HG03460 (cell line): ENCODE measurements around the gene ASB18.

Experiments
- ATAC-seq: cut with Tn5 transposase; IDR thresholded peaks from one replicate; pipeline ENCODE4 v1.9.1; 2021; ENCODE audit not compliant: unreplicated experiment

The ASB18 gene

DNA sequence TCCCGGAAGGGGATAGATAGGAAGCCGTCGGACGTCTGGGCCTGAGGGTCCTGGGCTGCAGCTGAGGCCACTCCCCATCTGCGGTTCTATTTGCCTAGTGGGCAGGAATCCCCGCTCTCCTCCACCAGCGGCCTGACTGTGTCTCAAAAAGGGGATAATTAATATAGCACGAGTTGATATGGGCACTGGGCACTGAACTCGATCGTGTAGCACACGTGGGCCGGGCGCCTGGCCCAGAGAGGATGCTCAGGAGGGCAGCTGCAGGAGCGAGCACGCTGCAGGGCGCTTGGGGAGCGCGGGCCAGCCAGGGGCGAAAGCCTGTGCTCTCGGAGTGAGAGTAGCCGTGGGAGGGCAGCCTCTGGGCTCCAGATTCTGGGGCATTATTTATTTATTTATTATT lies 87.3 kb downstream of the ASB18 start:
- no peak for ATAC-seq

DNA sequence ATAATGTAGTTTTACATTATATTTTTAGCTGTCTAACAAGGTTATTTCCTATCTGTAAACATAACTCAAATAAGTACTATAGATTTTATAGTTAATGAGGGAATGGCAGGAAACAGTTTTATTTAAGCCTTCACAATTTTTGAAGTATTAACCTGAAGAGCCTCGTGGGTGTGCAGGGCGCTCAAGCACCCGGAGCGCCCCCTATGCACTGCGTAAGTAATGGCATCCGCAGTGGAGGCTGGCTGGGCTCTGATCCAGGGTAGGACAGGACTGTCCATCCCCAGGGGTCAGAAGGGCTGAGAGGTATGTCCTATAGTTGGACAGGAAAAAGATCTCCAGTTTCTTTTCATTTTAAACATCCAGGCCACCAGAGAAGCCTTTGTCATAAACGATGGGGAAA lies 87.8 kb downstream of the ASB18 start:
- no peak for ATAC-seq

DNA sequence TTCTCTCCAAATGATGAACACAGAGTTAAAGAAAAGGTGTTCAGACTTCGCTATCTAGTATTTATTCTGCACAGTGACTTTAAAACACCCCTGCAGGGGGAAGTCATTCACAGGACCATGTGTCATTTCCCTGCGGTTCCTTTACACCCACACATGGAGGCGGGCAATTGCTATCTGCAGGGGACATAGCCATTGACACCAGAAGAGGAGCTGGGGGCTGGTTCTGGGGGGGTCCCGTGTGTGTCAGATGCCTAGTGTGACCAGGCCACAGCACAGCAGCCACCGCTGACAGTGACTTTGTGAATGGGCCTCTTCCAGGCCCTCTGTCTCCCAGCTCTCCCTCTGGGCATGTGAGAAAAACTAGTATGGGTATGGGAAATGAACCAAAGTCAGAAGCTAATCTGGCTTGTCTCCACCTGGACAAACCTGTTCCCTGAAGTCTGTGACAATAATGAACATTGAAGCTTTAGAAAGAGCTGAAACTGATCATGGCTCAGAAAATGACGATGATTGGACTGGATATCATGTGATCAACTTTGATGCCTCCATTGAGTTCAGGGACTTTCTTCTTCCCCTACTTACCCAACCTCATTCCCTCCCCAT lies 88.6 kb downstream of the ASB18 start:
- ATAC-seq, result no peak

DNA sequence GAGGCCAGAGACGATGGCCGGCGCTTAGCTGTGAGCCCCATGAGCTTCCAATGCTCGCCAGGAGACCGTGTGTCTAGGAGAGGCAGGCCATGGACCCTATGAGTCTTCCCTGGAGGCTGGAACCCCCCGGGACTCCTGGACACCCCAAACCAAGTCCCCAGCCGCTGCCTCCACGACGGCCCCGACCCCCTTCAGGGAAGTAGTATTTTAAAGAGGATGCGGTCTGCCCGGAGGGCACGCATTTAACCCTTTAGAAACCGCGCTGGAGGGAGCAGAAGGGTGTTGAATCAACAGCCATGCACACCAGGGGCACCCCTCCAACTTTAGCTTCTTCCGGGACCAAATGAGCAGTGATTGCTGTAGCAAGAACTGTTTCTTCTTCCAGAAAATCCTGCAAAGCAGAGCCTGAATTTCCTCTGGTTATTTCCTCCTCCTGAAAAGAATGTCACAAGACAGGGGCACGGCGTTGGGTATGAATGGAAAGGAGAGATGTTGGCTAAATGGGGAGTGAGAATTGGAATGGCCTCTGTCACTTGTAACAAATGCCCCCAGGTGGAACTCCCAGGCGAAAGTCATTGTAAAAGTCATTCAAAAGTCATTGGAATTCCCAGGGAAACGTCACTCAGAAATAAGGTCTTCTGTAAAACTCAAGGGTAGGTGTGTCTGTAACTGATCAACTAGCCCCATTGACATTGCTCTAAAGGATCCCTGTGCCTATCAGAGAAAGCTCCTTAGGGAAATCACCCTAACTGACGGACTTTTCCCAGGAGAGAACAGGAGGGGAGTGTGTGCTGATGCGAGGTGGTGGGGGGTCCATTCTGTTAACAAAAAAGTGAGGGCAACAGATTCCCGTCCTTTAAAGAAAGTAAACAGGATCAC lies 90.2 kb downstream of the ASB18 start:
- no peak for ATAC-seq

DNA sequence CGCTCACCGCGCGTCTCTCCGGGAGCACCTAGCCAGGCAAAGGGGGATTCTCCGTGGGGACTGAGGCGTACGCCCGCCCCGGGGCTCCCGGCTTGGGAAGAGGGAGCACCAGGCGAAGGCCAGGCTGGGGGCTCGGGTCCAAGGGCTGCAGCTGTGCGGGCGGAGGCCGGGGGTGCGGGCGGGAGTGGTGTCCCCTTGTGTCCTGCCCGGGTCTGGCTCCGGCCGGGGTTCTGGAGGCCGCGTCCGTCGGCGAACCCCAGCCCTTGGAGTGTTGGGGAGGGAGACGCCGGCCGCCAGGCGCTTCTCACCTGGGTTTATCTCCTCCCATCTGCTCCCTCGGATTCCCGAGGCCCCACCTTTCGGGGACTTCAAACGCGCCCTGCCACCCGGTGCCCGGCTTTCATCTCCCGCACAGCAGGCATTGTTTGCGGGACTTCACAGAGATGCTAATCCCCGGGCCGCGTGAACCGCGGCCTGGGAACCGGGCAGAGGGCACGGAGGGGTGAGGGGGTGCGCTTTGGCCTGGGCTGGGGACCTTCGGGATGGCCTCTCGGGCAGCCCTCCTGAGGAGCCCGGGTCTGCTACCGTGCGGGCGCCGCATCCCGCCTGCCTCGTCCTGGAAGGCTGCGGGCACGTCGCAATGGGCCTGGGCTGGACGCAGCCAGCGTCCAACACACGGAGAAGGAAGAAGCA lies 91.0 kb downstream of the ASB18 start:
- no peak for ATAC-seq

DNA sequence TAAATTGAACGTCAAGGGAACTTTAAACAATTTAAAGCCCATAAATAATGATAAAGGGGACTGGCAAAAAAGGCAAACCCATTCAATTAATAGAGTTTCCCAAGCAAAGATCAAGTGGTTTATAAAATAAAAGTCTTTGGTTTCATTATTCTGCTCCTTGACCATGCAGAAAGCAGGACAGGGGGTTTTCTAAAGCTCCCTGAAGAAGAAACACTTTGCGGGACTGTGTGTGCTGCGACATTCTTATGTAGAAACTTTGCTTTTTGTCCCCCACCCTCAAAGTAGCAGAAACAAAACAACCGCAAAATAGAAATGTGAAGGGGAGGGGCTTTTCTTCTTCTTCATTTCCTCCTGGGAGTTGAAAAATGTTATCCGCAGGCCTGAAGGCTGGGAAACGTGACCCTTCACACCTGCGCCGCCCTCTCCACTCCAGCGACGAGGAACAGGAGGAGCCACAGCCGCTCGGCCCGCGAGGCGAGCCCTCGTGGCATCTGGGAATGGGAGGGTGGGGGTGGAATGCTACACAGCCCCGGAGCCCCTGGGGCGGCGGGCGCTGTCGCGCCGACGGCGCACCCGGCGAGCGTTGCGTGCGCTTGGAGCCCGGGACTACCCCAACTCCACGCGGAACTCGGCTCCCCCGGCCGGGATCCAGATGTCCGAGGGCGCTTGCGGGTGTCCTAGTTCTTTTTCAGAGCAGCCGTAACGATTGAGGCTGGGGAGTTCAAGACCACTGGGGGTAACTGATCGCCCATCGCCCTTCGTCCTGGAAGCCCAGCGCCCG lies 91.8 kb downstream of the ASB18 start:
- ATAC-seq, result no peak

DNA sequence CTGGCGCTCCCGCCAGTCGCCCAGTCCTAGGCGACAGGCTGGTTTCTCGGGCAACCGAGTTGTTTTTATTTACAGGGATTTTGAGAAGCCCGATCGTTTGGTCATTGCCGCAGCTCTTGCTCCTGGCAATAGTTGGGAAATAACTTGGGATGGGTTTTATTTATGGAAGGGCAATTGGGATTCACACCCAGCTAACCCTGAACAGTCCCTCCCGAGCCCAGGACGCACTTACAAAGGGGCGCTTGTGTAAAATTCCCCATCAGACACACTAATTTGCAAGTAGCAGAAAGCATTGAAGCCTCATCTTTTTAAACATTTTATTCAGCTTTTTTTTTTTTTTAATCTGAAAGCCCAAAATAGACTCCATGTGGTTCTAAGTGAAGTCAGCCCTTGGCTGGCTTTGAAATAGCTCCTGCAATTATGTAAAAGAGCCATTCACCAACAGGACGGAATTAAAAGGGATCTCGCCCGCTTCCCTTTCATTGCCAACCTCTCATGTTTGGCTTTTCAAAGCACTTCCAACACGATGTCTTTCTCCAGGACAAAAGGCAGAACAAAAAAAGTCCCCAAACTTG lies 92.4 kb downstream of the ASB18 start:
- no peak for ATAC-seq

DNA sequence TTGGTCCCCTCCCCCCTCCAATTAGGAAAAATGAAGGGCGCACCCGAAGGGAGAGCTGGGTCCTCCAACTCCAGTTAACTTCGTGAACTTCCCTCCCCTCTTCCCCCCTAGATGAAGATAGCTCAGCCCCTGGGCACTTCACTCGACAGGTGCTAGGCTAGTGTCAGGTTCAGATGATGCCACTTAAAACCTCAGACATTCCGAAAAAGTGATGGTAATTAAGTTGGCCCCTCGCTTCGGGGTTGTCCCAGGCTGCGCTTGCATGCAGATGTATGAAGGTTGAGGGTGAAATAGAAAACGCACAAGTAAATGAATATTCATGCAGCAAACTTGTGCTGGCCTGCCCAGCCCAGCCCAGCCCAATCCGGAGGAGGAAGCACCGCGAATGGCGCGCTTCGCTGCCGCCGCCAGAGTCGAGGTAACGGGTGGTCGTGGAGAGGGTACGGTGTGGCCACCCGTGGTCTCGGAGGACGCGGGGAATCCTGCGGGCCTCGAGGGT lies 93.0 kb downstream of the ASB18 start:
- no peak for ATAC-seq

DNA sequence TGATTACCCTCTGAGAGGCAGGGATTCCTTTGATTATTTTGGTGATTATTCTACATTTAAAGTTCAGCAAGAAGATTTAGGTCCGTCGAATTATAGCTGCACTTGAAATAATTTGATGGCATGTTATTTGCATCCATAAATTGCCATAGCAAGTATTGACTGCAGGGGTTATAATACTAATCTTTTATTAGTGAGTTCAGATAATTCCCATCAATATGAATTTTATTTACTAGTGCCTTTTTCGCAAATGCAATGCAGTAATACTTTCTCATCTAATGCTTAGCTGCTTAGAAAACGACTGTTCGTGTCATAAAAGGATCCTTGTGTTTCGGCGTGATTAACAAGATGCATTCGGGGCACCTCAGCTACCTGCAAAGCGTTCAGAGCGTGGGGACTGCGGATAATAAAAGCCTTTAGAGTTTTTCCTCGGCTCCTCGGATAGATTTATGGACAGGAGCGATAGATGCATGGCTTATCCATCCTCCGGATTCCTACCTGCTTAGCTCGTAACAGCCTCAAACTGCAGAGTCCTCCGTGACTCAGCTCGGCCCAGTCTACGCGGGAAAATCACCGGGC lies 93.5 kb downstream of the ASB18 start:
- no peak for ATAC-seq

DNA sequence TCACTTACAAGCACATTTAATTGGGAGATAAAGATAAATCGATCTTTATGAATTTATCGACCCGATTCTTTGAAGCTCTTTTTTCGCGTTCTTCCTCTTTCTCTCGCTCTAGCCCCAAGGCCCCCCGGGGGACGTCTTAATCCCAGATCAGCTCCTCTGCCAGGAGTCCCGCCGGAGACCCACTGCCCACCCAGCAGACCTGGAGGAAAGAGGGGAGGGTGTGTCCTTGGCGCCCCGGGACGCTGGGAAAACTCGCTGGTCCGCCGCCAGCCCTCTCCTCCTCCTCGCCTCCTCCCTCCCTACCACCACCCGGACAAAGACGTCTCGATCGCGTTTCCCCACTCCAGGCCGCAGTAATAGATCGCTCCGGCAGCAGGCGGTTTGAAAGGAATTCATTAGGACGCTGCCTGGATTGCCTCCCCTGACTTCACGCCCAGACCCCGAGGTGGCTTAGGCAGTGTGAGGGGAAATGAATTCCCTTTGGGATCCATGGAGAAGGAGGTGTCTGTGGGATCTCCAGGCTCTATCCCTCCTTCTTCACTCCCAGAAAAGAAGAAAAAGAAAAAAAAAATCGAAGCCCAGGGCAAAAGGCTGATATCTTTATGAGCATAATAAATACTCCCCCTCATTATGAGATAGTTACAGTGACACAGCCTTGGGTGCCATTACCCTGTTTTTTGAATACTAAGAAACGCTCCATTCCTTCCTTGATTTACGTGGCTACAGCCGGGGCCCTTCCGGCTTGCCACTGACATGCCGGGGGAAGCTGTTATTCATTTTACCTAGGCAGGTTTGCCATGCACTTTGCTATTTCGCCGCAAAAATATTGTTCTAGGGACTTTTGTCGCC lies 94.2 kb downstream of the ASB18 start:
- no peak for ATAC-seq

DNA sequence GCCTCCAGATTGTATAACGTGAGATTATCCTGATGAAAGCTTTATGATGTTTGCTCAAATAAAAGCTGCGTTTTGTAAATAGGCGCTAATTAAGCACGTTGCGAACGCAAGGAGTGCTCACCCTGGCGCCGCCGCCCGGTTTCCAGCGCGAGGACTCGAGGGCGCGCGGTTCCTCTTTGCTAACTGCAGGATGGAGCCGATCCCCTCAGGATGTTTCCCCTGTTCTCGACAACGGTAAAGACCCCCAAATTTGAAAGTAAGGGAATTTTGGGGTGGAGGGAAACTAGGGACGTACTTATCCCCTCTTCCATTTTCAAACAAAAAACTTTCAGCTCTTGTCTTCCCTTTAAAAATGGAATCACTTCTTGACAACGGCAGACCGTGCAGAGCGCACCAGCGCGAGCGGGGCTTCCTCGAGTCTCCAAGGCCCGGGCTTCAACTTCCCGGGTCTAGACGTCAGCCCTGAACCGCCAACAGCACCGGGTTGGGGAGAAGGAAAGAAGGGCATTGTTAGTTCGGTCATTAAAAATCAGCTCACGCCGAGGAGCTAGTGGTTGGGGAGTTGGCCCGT lies 95.0 kb downstream of the ASB18 start:
- ATAC-seq, result no peak

DNA sequence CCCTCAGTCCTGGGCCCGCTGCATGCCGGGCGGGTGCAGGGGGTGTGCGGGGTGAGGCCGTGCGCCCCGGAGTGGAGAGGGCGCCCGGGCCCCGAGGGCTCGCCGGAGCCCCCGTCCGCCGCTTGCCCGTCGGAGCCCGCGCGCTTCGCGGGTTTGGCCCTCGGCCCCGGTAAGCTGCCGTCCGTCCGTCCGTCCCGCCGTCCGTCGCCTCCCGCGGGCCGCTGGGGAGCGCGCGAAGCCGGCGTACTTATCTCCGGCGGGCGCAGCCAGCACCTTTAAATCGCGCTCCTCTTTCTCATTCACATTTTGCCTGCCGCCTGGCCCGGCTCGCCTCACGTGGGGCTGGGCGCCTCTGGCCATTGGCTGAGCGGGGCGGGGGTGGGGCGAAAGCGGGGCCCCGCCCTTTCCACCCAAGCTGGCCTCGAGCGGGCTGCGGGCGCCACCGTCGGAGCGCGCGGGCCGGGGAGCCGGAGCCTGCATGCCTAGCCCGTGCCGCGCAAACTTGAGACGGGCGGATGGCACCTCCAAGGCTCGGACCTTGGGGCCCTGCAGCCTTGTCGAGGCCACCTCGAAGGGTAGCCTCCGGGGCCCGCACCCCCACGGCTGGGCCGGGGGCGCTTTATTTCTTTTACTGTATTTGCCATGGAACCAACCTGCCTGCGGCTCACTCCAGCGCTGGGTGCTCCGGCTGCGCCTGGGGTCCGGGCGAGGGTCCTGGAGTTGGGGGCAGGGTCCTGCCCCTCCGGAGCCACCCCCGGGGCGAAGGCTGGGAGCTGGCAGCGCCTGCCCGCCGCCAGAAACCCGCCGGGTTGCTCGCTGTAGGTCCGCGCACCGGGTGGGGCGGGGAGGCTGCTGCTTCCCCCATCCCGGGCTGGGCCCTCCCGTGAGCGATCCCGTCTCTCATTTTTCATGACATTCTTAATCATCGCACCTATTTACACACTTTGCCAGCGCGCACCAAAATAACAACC lies 95.8 kb downstream of the ASB18 start, which contains the start of gene GBX2:
Gene GBX2 (minus strand): TSS at position 277 of the 971 bp plus-strand sequence. CDS start 415 bp downstream, outside the sequence.
- ATAC-seq, result no peak

DNA sequence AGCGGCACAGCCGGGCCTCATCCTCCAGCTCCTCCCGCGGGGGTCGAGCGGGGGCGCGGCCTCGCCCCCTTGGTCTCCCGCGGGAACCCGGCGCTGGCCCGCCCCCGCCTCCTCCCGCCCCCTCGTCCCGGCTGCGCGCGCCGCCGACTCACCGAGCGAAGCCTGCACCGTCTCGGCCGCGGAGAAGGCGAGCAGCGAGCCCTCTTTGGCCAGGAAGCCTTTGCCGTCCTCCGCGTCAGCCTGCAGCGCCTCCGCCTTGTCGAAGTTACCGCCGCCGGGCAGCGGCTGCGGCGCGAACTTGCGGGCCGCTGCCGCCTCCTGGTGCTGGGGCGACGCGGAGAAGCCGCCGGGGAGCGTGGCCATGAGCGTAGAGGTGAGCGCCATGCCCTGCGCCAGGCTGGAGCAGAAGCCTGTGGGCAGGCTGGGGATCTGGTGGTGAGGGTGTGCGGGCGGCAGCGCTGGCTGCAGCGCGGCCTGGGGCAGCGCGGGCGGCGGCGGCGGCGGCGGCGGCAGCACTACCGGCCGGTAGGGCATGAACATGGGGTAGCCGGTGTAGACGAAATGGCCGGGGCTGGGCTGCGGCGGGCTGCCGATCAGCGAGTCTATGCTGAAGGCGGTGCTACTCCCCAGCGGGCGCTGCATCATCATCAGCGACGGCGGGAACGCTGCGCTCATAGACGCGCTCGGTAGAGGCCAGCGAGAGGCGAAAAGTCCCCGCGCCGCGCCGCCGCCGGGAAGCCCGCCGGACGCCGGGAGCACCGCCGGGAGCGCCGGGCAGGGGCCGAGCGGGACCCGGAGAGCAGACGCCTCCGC lies 96.7 kb downstream of the ASB18 start:
- no peak for ATAC-seq

DNA sequence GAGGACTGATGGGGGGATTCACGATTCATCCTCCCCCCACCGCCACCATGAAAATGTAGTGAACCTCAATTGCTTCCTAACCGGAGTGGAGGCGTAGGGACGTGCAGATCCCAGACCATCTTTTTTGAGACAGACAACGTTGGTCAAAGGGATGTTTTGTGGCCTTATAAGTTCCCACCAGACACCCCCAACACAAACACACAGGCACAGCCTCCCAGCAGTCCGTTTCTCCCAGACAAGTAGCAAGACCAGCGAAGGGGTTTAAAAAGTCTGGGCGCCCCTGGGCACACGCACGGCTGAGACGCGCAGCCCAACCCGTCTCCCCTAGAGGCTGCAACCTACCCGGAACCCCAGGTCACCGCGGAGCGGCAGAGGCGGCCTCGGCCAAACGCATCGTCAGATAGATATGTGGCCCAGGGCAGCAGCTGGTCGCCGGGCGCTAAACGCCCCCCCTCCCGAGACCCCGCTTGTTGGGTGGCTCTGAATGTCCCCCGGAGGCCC lies 97.4 kb downstream of the ASB18 start:
- ATAC-seq, result no peak

DNA sequence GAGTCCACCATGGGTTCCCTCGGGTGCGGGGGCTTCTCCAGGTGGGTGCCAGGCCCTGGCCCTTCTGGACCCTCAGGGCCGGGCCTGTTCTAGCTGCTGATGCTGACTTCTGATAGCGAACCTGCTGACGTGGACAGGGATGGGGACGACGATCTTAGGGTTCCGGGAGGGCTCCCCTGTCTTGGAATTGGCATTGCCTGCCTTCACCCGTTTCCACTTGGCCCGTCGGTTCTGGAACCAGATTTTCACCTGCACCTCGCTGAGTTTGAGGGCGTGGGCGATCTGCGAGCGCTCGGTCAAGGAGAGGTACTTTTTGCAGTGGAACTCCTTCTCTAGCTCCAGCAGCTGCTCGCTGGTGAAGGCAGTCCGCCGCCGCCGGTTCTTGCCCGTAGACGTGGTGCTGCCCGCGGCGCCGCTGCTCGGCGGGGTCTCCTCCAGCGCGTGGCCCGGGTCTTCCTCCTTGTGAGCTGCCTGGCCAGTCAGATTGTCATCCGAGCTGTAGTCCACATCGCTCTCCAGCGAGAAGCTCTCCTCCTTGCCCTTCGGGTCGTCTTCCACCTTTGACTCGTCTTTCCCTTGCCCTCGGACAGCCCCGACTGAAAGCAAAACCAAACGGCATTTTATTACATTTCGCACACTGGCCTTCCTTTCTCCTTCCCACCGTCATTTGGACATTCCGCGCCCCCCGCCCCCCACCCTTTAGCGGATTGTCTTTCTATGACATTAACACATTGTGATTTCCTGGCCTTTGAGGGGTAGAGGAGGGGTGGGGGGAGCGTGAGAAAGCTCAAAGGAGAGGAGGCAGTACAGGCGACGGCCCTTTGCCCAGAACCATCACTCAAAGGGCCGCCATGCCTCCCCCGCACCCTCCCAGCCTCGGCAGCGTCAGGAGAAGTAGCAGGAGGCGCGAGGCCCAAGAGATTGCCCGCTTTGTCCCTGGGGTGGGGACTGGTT lies 98.1 kb downstream of the ASB18 start:
- ATAC-seq, result no peak
